H9 (cell line): ENCODE data around the gene ANO10. TPM values are rescaled to one million over a fixed set of nuclear protein-coding genes. Genes with fewer than 3 reads are reported as not detected.

ENCODE experiments used
- DNase-seq: peaks from one replicate; pipeline ENCODE4 v3.0.0-alpha.2; 2017
- H2AFZ ChIP-seq: one replicate; pipeline ENCODE4 v1.6.1; 2013; ENCODE audit warnings: mild to moderate bottlenecking, low read length, control low read depth, moderate library complexity
- H2AK5ac ChIP-seq: 2 replicates; pipeline ENCODE4 v1.6.1; 2013; ENCODE audit warnings: low read length, control low read depth, mixed read lengths; ENCODE audit not compliant: insufficient read length
- H2BK120ac ChIP-seq: one replicate; pipeline ENCODE4 v1.6.1; 2013; ENCODE audit warnings: low read depth, mild to moderate bottlenecking, low read length, control low read depth, inconsistent platforms; ENCODE audit not compliant: poor library complexity, severe bottlenecking
- H2BK12ac ChIP-seq: 2 replicates; pipeline ENCODE4 v1.6.1; 2013; ENCODE audit warnings: low read length, control low read depth, mixed read lengths, low read depth; ENCODE audit not compliant: insufficient read length
- H2BK15ac ChIP-seq: 2 replicates; pipeline ENCODE4 v1.6.1; 2013; ENCODE audit warnings: low read depth, low read length, control low read depth
- H2BK20ac ChIP-seq: one replicate; pipeline ENCODE4 v1.6.1; 2013; ENCODE audit warnings: low read depth, mild to moderate bottlenecking, low read length, control low read depth, inconsistent platforms; ENCODE audit not compliant: poor library complexity, severe bottlenecking
- H2BK5ac ChIP-seq: 2 replicates; pipeline ENCODE4 v1.6.1; 2013; ENCODE audit warnings: low read length, control low read depth, mixed read lengths; ENCODE audit not compliant: insufficient read length
- H3K14ac ChIP-seq: 2 replicates; pipeline ENCODE4 v1.6.1; 2013; ENCODE audit warnings: low read length, control low read depth; ENCODE audit not compliant: insufficient read depth
- H3K18ac ChIP-seq: 2 replicates; pipeline ENCODE4 v1.6.1; 2013; ENCODE audit warnings: low read depth, mild to moderate bottlenecking, mixed read lengths, low read length, control low read depth; ENCODE audit not compliant: insufficient read length
- H3K23ac ChIP-seq: 2 replicates; pipeline ENCODE4 v1.6.1; 2013; ENCODE audit warnings: low read length, control low read depth, mixed read lengths, low read depth; ENCODE audit not compliant: insufficient read length
- H3K23me2 ChIP-seq: 2 replicates; pipeline ENCODE4 v1.6.1; 2013; ENCODE audit warnings: low read depth, mild to moderate bottlenecking, mixed read lengths, low read length, control low read depth; ENCODE audit not compliant: insufficient read length, poor library complexity, severe bottlenecking
- H3K27ac ChIP-seq: 2 replicates; pipeline ENCODE4 v1.5.1; 2013; ENCODE audit warnings: low read length, control low read depth, mixed read lengths, low read depth; ENCODE audit not compliant: insufficient read length
- H3K27me3 ChIP-seq: 2 replicates; pipeline ENCODE4 v1.6.1; 2013; ENCODE audit warnings: low read length, control low read depth, inconsistent platforms; ENCODE audit not compliant: insufficient read depth
- H3K4ac ChIP-seq: 2 replicates; pipeline ENCODE4 v1.6.1; 2013; ENCODE audit warnings: low read depth, mild to moderate bottlenecking, control low read depth, inconsistent platforms, low read length, moderate library complexity
- H3K4me1 ChIP-seq: 2 replicates; pipeline ENCODE4 v1.6.1; 2013; ENCODE audit warnings: low read length, control low read depth, inconsistent platforms; ENCODE audit not compliant: insufficient read depth
- H3K4me2 ChIP-seq: 2 replicates; pipeline ENCODE4 v1.6.1; 2013; ENCODE audit warnings: low read length, control low read depth, mixed read lengths; ENCODE audit not compliant: insufficient read length, insufficient read depth
- H3K56ac ChIP-seq: 2 replicates; pipeline ENCODE4 v1.6.1; 2013; ENCODE audit warnings: low read depth, mild to moderate bottlenecking, mixed read lengths, low read length, control low read depth; ENCODE audit not compliant: insufficient read length
- H3K79me1 ChIP-seq: 2 replicates; pipeline ENCODE4 v1.6.1; 2013; ENCODE audit warnings: low read depth, mild to moderate bottlenecking, moderate library complexity, low read length, control low read depth, inconsistent platforms; ENCODE audit not compliant: insufficient read depth, poor library complexity, severe bottlenecking
- H3K79me2 ChIP-seq: 2 replicates; pipeline ENCODE4 v1.6.1; 2013; ENCODE audit warnings: low read length, control low read depth, inconsistent platforms; ENCODE audit not compliant: insufficient read depth
- H3K9ac ChIP-seq: 2 replicates; pipeline ENCODE4 v1.6.1; 2013; ENCODE audit warnings: low read length, control low read depth, mixed read lengths; ENCODE audit not compliant: insufficient read length; ENCODE audit errors: extremely low read depth
- H3K9me3 ChIP-seq: one replicate; pipeline ENCODE4 v1.6.1; 2013; ENCODE audit warnings: low read depth, low read length, inconsistent platforms; ENCODE audit not compliant: control insufficient read depth
- H3T11ph ChIP-seq: one replicate; pipeline ENCODE4 v1.6.1; 2013; ENCODE audit warnings: mild to moderate bottlenecking, low read length, control low read depth, inconsistent platforms
- H4K20me1 ChIP-seq: one replicate; pipeline ENCODE4 v1.6.1; 2013; ENCODE audit not compliant: control insufficient read depth, insufficient read length, insufficient read depth
- H4K5ac ChIP-seq: 2 replicates; pipeline ENCODE4 v1.6.1; 2013; ENCODE audit warnings: low read depth, mild to moderate bottlenecking, mixed read lengths, low read length, control low read depth; ENCODE audit not compliant: insufficient read length
- H4K8ac ChIP-seq: replicated peaks from 2 replicates; pipeline ENCODE4 v1.6.1; 2013; ENCODE audit warnings: low read length, control low read depth, mixed read lengths, low read depth; ENCODE audit not compliant: insufficient read length
- H4K91ac ChIP-seq: 2 replicates; pipeline ENCODE4 v1.6.1; 2013; ENCODE audit warnings: low read depth, mild to moderate bottlenecking, moderate library complexity, mixed read lengths, low read length, control low read depth; ENCODE audit not compliant: insufficient read length
- H3K27ac Mint-ChIP-seq, 3 experiments: 2 replicates in 2 of 3; 3 replicates in 1 of 3; pipeline ENCODE4 v1.8.0; 2020 to 2021; ENCODE audit warnings: mixed read lengths in 3 of 3, mild to moderate bottlenecking in 1 of 3, moderate library complexity in 1 of 3
- H3K27me3 Mint-ChIP-seq: 2 replicates; pipeline ENCODE4 v1.8.0; 2021; ENCODE audit warnings: low read depth, mild to moderate bottlenecking, moderate library complexity, mixed read lengths
- H3K36me3 Mint-ChIP-seq, 3 experiments: 2 replicates in 2 of 3; 3 replicates in 1 of 3; pipeline ENCODE4 v1.8.0; 2020 to 2021; ENCODE audit warnings: low read depth in 3 of 3, mixed read lengths in 3 of 3; ENCODE audit not compliant: insufficient read depth in 1 of 3
- H3K4me1 Mint-ChIP-seq, 2 experiments: 2 replicates each; pipeline ENCODE4 v1.8.0; 2020; ENCODE audit warnings: mixed read lengths in 2 of 2
- H3K4me3 Mint-ChIP-seq, 2 experiments: 2 replicates in 1 of 2; 3 replicates in 1 of 2; pipeline ENCODE4 v1.8.0; 2020 to 2021; ENCODE audit warnings: mild to moderate bottlenecking in 2 of 2, mixed read lengths in 2 of 2, moderate library complexity in 1 of 2
- H3K9me3 Mint-ChIP-seq, 2 experiments: 2 replicates in 1 of 2; 3 replicates in 1 of 2; pipeline ENCODE4 v1.8.0; 2020; ENCODE audit warnings: mild to moderate bottlenecking in 2 of 2, mixed read lengths in 2 of 2, moderate library complexity in 1 of 2
- WGBS: extraction: QIAGEN DNeasy Blood & Tissue Kit; methylation state at CpG from one replicate; pipeline ENCODE4 v1.1.7; 2013; ENCODE audit warnings: missing lambda C conversion rate, low lambda C conversion rate, mixed read lengths; ENCODE audit not compliant: insufficient read length; ENCODE audit errors: extremely low coverage; 5-methylcytosine and 5-hydroxymethylcytosine counted together
- total RNA-seq: library from RNA; stranded (reverse); gene quantifications from 2 replicates; pipeline ENCODE4 v1.2.1, GENCODE V29; 2021
- TF ChIP-seq, protein P1 (sequence below): fragments of 200-600 bp; sonication (generic); conservative IDR thresholded peaks from 3 replicates; pipeline ENCODE4 v1.8.0; 2021; ENCODE audit warnings: antibody characterized with exemption, mild to moderate bottlenecking

The ANO10 gene
- total RNA-seq, 1 experiment from 2014 or later, result 38.7 TPM

DNA sequence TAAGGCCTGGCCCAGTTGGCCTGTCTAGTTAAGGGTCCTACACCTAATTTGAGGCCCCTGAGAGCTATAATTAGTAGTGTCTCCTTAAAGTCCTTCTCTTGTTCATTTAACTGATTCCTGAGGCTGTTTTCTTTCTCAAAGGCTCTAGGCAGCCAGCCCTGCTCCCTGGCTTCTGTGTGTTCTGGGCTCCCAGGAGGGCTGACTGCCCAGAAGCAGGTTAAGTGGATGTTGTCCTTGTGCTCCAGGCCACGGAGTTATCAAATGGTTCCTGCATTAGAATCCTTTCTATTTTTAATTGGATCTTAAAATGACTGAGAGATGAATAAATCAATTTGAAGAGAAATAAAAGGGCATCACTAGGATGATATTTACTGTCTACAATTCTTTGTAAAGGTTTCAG is 195.4 kb downstream of the ANO10 start:
- Histone ChIP-seq H2BK5ac (no peak overlapping the region), H2BK12ac (no peak overlapping the region), H3K4ac (no peak overlapping the region), H2BK20ac (no peak overlapping the region), H3K4me2 (no peak overlapping the region), H2BK120ac (no peak overlapping the region), H3T11ph (no peak overlapping the region), H3K14ac (no peak overlapping the region), H4K20me1 (no peaks in the 10 kb centered on the region), H3K27ac (no peak overlapping the region), H3K79me2 (no peaks in the 10 kb centered on the region), H2AFZ (no peak overlapping the region), H2BK15ac (no peak overlapping the region), H3K23me2 (no peaks in the 10 kb centered on the region), H3K9ac (no peak overlapping the region), H3K18ac (no peak overlapping the region), H4K5ac (no peak overlapping the region), H3K23ac (no peak overlapping the region), H3K27me3 (no peaks in the 10 kb centered on the region), H3K79me1 (no peaks in the 10 kb centered on the region), H3K9me3 (no peaks in the 10 kb centered on the region), H4K8ac (no peak overlapping the region), H3K56ac (no peak overlapping the region), H4K91ac (no peak overlapping the region), H3K4me1 (peaks cover 5% of the 10 kb centered on the region; the same call in 1 of the 2 replicates), H2AK5ac (no peak overlapping the region)
- WGBS, result no CpG with 5 or more reads among the region's 1 CpG
- Mint-ChIP-seq H3K27me3 (no peaks in the 10 kb centered on the region), H3K9me3 (no peaks in the 10 kb centered on the region; a peak in 2 of 5 replicates), H3K4me3 (no peak overlapping the region), H3K27ac (no peak overlapping the region; a peak in 1 of 7 replicates), H3K4me1 (peaks cover 21 to 24% of the 10 kb centered on the region in 2 experiments), H3K36me3 (peaks cover 4 to 13% (median 6%) of the 10 kb centered on the region in 3 experiments; a peak in 5 of 7 replicates)
- no peak for DNase-seq
- TF ChIP-seq, protein P1, sequence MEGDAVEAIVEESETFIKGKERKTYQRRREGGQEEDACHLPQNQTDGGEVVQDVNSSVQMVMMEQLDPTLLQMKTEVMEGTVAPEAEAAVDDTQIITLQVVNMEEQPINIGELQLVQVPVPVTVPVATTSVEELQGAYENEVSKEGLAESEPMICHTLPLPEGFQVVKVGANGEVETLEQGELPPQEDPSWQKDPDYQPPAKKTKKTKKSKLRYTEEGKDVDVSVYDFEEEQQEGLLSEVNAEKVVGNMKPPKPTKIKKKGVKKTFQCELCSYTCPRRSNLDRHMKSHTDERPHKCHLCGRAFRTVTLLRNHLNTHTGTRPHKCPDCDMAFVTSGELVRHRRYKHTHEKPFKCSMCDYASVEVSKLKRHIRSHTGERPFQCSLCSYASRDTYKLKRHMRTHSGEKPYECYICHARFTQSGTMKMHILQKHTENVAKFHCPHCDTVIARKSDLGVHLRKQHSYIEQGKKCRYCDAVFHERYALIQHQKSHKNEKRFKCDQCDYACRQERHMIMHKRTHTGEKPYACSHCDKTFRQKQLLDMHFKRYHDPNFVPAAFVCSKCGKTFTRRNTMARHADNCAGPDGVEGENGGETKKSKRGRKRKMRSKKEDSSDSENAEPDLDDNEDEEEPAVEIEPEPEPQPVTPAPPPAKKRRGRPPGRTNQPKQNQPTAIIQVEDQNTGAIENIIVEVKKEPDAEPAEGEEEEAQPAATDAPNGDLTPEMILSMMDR, result no peak
